Brain microvascular endothelial cell (primary cell): Measurements from ENCODE around the gene IQCN.

Experiments
- DNase-seq: peaks from one replicate; pipeline ENCODE4 v3.0.0-alpha.2; 2020
- H3K27ac ChIP-seq: fragments of 250-450 bp; sonication (Bioruptor Pico); 2 replicates; pipeline ENCODE4 v1.5.1; 2020; ENCODE audit warnings: mild to moderate bottlenecking, moderate library complexity
- H3K27me3 ChIP-seq: fragments of 250-450 bp; sonication (Bioruptor Pico); replicated peaks from 2 replicates; pipeline ENCODE4 v1.5.1; 2020; ENCODE audit warnings: mild to moderate bottlenecking
- H3K36me3 ChIP-seq: fragments of 250-450 bp; sonication (Bioruptor Pico); replicated peaks from 2 replicates; pipeline ENCODE4 v1.5.1; 2020; ENCODE audit warnings: mild to moderate bottlenecking
- H3K4me3 ChIP-seq: 2 replicates; pipeline ENCODE4 v1.5.1; 2011; ENCODE audit warnings: low read depth, mild to moderate bottlenecking, control low read depth, low read length, moderate library complexity
- CTCF ChIP-seq: IDR thresholded peaks from 2 replicates; pipeline ENCODE4 v1.5.1; 2011; ENCODE audit warnings: low read depth, mild to moderate bottlenecking, moderate library complexity, low read length, control low read depth, inconsistent platforms; ENCODE audit errors: missing control alignments
- in situ Hi-C: cut with HindIII; loops from 2 replicates; pipeline ENCODE4 v1.10.0; 2017; ENCODE audit warnings: low sequenced_read_pairs, low pct_ligation_motif_present

The IQCN gene

GRCh38 chr19:18308051-18308947 lies 34.0 kb upstream of the IQCN start:
- in situ Hi-C loops: no loop called here
- no peak overlapping the region for H3K4me3 ChIP-seq
- TF ChIP-seq CTCF: no peak
- H3K27ac ChIP-seq: no peak overlapping the region
- H3K36me3 ChIP-seq: peaks cover 10% of the 10 kb centered on the region
- no peaks in the 10 kb centered on the region for H3K27me3 ChIP-seq
- no peak for DNase-seq

DNA sequence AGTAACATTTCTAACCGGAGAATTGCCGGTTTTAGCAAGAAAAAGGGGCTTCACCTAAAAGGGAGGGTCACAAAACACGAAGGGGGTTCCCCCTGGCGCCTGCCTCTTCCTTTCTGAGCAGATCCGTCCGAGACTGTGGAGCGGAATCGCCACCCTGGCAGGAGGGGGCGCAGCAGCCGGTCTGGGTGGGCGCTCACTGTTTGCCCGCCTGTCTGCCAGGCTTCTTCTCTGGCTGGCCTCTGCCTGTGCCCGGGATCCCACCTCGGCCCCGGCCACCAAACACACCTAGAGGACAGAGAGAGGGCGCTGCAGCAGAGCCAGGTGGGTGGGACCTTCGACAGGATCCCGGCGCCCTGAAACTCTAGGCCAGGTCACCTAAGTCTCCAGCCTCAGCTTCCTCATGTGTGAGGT lies 33.0 kb upstream of the IQCN start:
- no peak overlapping the region for H3K4me3 ChIP-seq
- H3K27ac ChIP-seq: no peak overlapping the region

DNA sequence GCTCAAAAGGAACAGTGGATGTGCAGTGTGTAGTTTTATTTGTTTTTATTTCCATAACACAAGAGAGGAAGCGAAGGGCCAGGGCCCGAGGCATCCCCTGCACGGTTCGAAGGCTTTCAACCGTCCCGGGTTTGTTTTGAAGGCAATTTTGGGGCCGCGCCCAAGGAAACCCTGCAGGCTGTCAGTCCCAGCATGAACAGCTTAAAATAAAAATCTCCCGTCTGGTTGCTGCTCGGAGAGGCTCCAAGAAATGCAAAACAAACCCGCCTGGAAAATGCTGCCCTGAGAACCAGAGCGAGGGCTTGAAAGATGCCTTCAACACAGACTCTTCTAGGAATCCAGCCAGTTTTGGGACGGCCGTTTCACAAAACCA lies 32.6 kb upstream of the IQCN start:
- Histone ChIP-seq H3K4me3 (no peak overlapping the region), H3K27me3 (no peaks in the 10 kb centered on the region), H3K36me3 (peaks cover 4% of the 10 kb centered on the region), H3K27ac (no peak overlapping the region)
- no peak for TF ChIP-seq CTCF
- in situ Hi-C loops: no loop called here
- DNase-seq: no peak

More for the DNA sequence above, 33.0 kb upstream of the IQCN start:
- Histone ChIP-seq H3K27me3 (no peaks in the 10 kb centered on the region), H3K36me3 (peaks cover 7% of the 10 kb centered on the region)
- no peak for DNase-seq
- no peak for TF ChIP-seq CTCF
- in situ Hi-C loops: no loop called here

- Histone ChIP-seq H3K27me3 (no peaks in the 10 kb centered on the region), H3K4me3 (no peak overlapping the region), H3K36me3 (peaks cover 3% of the 10 kb centered on the region), H3K27ac (no peak overlapping the region)
- in situ Hi-C loops: no loop called here
- TF ChIP-seq CTCF: no peak
- DNase-seq: no peak
These were observed 32.1 kb upstream of the IQCN start for GRCh38 chr19:18306209-18306887.

DNA sequence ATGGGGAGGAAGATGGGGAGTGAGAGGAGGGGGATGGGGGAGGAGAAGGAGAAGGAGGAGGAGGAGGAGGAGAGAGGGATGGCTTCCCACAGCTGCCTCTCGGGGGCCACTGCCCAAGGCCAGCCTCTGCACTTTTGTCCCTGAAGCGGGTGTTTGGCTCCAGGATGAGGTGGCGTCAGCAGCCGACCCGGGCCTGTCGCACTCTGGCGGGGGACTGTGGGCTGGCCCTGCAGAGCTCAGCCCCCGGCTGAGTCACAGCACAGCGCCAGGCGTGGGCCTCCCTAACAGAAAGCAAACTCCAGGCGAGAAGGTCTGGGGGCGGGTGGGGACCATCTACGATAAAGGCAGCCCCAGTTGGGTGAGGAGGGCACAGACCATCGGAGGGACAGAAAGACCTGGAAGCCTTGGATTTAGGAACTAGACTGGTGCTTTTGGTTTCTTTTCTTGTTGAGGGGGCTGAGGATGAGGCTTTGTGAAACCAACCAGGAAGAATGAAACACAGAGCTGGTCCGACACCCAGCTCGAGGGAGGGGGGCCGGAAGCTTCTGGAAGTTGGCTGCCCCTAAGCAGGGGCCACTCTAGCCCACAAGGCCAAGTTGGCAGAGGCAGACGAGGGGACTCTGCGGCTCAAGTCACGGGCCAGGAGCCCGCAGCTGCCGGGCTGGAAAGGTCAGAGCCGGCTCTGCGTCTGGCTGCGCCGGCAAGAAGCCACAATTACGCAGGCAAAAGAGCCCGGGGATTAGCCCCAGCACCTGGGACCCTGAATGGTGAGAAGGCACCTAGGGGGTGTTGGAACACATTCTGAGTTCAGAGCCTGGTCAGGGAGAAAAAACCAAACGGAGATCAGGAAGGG lies 30.4 kb upstream of the IQCN start:
- Histone ChIP-seq H3K4me3 (peak overlapping the region; percentile 37), H3K36me3 (no peaks in the 10 kb centered on the region), H3K27ac (peak overlapping the region; percentile 95), H3K27me3 (no peaks in the 10 kb centered on the region)
- in situ Hi-C loops: no loop called here
- TF ChIP-seq CTCF: peak; percentile 17
- DNase-seq: peak; percentile 80
